HepG2 (cell line): ENCODE measurements around the gene GDAP1L1. TPM values are rescaled to one million over a fixed set of nuclear protein-coding genes. Genes with fewer than 3 reads are reported as not detected.
A peak's percentile ranks its signal among the peaks of the same experiment; 100 is the strongest.

ENCODE experiments used
- ATAC-seq: fragments of 200-7000 bp; cut with Tn5 transposase; 3 replicates; pipeline ENCODE4 v1.9.1; 2020; ENCODE audit warnings: mild to moderate bottlenecking, moderate library complexity
- BruUV-seq: library from RNA; stranded (reverse); fragments of 400-500 nt; replicated peaks from 2 replicates; lab custom pipeline; 2021; lab: Mats Ljungman, UMichigan
- CTCF ChIA-PET: fragments of 300-600 bp; formaldehyde crosslinking; extraction: SDS; loops from one replicate; lab custom pipeline; 2021; ENCODE audit warnings: low total read pairs, inconsistent platforms, low intra/inter-chr PET ratio; lab: Yijun Ruan, JAX
- POLR2A ChIA-PET: fragments of 350-600 bp; sonication (Branson Sonifier 250); formaldehyde crosslinking; loops from one replicate; lab custom pipeline; 2020; ENCODE audit warnings: antibody characterized with exemption, inconsistent platforms; lab: Yijun Ruan, JAX
- DNase-seq: peaks from one replicate; pipeline ENCODE4 v3.0.0-alpha.2; 2015; ENCODE audit warnings: low spot score
- FAIRE-seq: peaks from 3 replicates; lab custom pipeline; 2011; peaks lifted over from hg19 to GRCh38; lab: Jason Lieb, UNC
- H2AFZ ChIP-seq: one replicate; pipeline ENCODE4 v1.6.1; 2011; ENCODE audit warnings: low read length, inconsistent platforms
- H3K27ac ChIP-seq: fragments of 300-600 bp; 3 replicates; pipeline ENCODE4 v1.8.0; 2011; ENCODE audit warnings: mixed run types, mild to moderate bottlenecking, mixed read lengths, low read length, inconsistent platforms; ENCODE audit not compliant: insufficient read depth; ENCODE audit errors: extremely low read length
- H3K27me3 ChIP-seq, 2 experiments: fragments of 200-600 bp in 1 of 2; 2 replicates in 1 of 2; 3 replicates in 1 of 2; pipeline versions ENCODE4 v1.6.0 to v1.8.0; 2011; ENCODE audit warnings: low read length in 2 of 2, mild to moderate bottlenecking in 2 of 2, moderate library complexity in 2 of 2, inconsistent platforms in 1 of 2; ENCODE audit not compliant: insufficient read depth in 2 of 2, control insufficient read depth in 1 of 2
- H3K36me3 ChIP-seq, 2 experiments: fragments of 200-600 bp in 1 of 2; replicated peaks in 1 of 2; 2 replicates in 1 of 2; 3 replicates in 1 of 2; pipeline versions ENCODE4 v1.5.1 to v1.8.0; 2011; ENCODE audit warnings: low read length in 2 of 2, inconsistent platforms in 1 of 2; ENCODE audit not compliant: insufficient read depth in 2 of 2, control insufficient read depth in 1 of 2
- H3K4me1 ChIP-seq: 2 replicates; pipeline ENCODE4 v1.5.1; 2012; ENCODE audit warnings: low read length, inconsistent platforms; ENCODE audit not compliant: insufficient read depth
- H3K4me2 ChIP-seq: 2 replicates; pipeline ENCODE4 v1.6.0; 2011; ENCODE audit warnings: low read depth, low read length, inconsistent platforms
- H3K4me3 ChIP-seq, 3 experiments: fragments of 200-600 bp in 1 of 3; sonication (generic), shearing (Covaris generic) in 1 of 3; replicated peaks in 1 of 3; 2 replicates each; pipeline ENCODE4 v1.5.1; 2011 to 2016; ENCODE audit warnings: low read length in 3 of 3, inconsistent platforms in 2 of 3, low read depth in 2 of 3, mild to moderate bottlenecking in 2 of 3, control low read depth in 1 of 3, mixed read lengths in 1 of 3; ENCODE audit not compliant: insufficient read depth in 1 of 3
- H3K79me2 ChIP-seq: one replicate; pipeline ENCODE4 v1.6.1; 2011; ENCODE audit warnings: low read length, inconsistent platforms; ENCODE audit not compliant: insufficient read depth
- H3K9ac ChIP-seq: 2 replicates; pipeline ENCODE4 v1.6.0; 2011; ENCODE audit warnings: mild to moderate bottlenecking, low read depth, low read length, inconsistent platforms; ENCODE audit not compliant: insufficient read depth
- H3K9me3 ChIP-seq: 2 replicates; pipeline ENCODE4 v1.5.1; 2012; ENCODE audit warnings: mild to moderate bottlenecking, low read length
- H4K20me1 ChIP-seq: 2 replicates; pipeline ENCODE4 v1.6.0; 2011; ENCODE audit warnings: inconsistent platforms, mild to moderate bottlenecking, low read length, moderate library complexity; ENCODE audit not compliant: insufficient read depth
- GABPB1 ChIP-seq: IDR thresholded peaks from 2 replicates; pipeline ENCODE4 v1.6.1; 2016; ENCODE audit warnings: mild to moderate bottlenecking, missing genetic modification reagents, moderate library complexity, missing compliant biosample characterization
- GATAD2A ChIP-seq: IDR thresholded peaks from 2 replicates; pipeline ENCODE4 v1.6.1; 2016
- MAF1 ChIP-seq: sonication (generic); formaldehyde crosslinking; IDR thresholded peaks from 2 replicates; pipeline ENCODE4 v1.5.0; 2020; ENCODE audit warnings: missing genetic modification reagents, borderline replicate concordance
- NFIB ChIP-seq: sonication (generic); formaldehyde crosslinking; IDR thresholded peaks from 2 replicates; pipeline ENCODE4 v1.9.0; 2021; ENCODE audit warnings: missing genetic modification reagents, mild to moderate bottlenecking, borderline replicate concordance
- NONO ChIP-seq, 2 experiments: fragments of 450-650 bp in 1 of 2; sonication (generic) in 1 of 2; formaldehyde crosslinking in 1 of 2; IDR thresholded peaks in 1 of 2; conservative IDR thresholded peaks in 1 of 2; 2 replicates each; pipeline versions ENCODE4 v1.6.1 to v1.8.0; 2017 to 2022; ENCODE audit warnings: mild to moderate bottlenecking in 1 of 2, missing genetic modification reagents in 1 of 2, moderate library complexity in 1 of 2
- PPARG ChIP-seq: conservative IDR thresholded peaks from 2 replicates; pipeline ENCODE4 v1.6.1; 2016; ENCODE audit warnings: missing biosample characterization, missing genetic modification reagents
- PTBP1 ChIP-seq: fragments of 200-400 bp; formaldehyde crosslinking; IDR thresholded peaks from 2 replicates; pipeline ENCODE4 v1.6.1; 2018; ENCODE audit warnings: low read length, low read depth; ENCODE audit not compliant: poor library complexity, severe bottlenecking
- ZNF143 ChIP-seq: sonication (generic); formaldehyde crosslinking; IDR thresholded peaks from 2 replicates; pipeline ENCODE4 v1.4.0; 2020; ENCODE audit warnings: missing genetic modification reagents
- ZNF235 ChIP-seq: sonication (generic); formaldehyde crosslinking; IDR thresholded peaks from 2 replicates; pipeline ENCODE4 v1.8.1; 2023; ENCODE audit warnings: mild to moderate bottlenecking, missing genetic modification reagents, borderline replicate concordance
- ZNF432 ChIP-seq: sonication (generic); formaldehyde crosslinking; IDR thresholded peaks from 2 replicates; pipeline ENCODE4 v1.5.0; 2020; ENCODE audit warnings: missing genetic modification reagents, mild to moderate bottlenecking, borderline replicate concordance
- ZNF446 ChIP-seq: sonication (generic); formaldehyde crosslinking; IDR thresholded peaks from 2 replicates; pipeline ENCODE4 v1.5.0; 2020; ENCODE audit warnings: mild to moderate bottlenecking, missing genetic modification reagents
- ZNF451 ChIP-seq: sonication (generic); formaldehyde crosslinking; IDR thresholded peaks from 2 replicates; pipeline ENCODE4 v1.5.0; 2020; ENCODE audit warnings: mild to moderate bottlenecking, missing genetic modification reagents
- ZNF670 ChIP-seq: sonication (generic); formaldehyde crosslinking; IDR thresholded peaks from 2 replicates; pipeline ENCODE4 v1.8.0; 2022; ENCODE audit warnings: mild to moderate bottlenecking, missing genetic modification reagents, borderline replicate concordance
- ZNF672 ChIP-seq: sonication (generic); formaldehyde crosslinking; IDR thresholded peaks from 2 replicates; pipeline ENCODE4 v1.8.1; 2022; ENCODE audit warnings: missing genetic modification reagents
- ZNF724P ChIP-seq: sonication (generic); formaldehyde crosslinking; IDR thresholded peaks from 2 replicates; pipeline ENCODE4 v1.8.0; 2022; ENCODE audit warnings: missing genetic modification reagents, borderline replicate concordance
- ZNF780A ChIP-seq: sonication (generic); formaldehyde crosslinking; IDR thresholded peaks from 2 replicates; pipeline ENCODE4 v1.8.0; 2022; ENCODE audit warnings: mild to moderate bottlenecking, missing genetic modification reagents, moderate library complexity
- WGBS: methylation state at CpG from one replicate; pipeline ENCODE4 v1.1.6; 2017; ENCODE audit warnings: low lambda C conversion rate; 5-methylcytosine and 5-hydroxymethylcytosine counted together
- in situ Hi-C: cut with HindIII; loops from 2 replicates; pipeline ENCODE4 v1.10.0; 2017; ENCODE audit warnings: low pct_unique_long_range_greater_than_20kb; ENCODE audit not compliant: extremely low pct_ligation_motif_present
- intact Hi-C: fragments of 100-400 bp; cut with micrococcal nuclease; formaldehyde crosslinking; loops from one replicate; pipeline ENCODE4 v1.10.0; 2022; ENCODE audit not compliant: unreplicated experiment
- polyA plus RNA-seq, 8 experiments: library from polyadenylated mRNA; depleted of rRNA in 3 of 8; stranded (reverse) in 7 of 8; unstranded in 1 of 8; fragments of >200 nt; fragmentation: Illumina TruSeq in 4 of 8; extraction: Trizol in 4 of 8; gene quantifications; 2 replicates each; pipeline versions ENCODE4 v1.2.1 to v1.2.3, GENCODE V29; 2011 to 2016; ENCODE audit warnings: low read depth in 4 of 8, missing spikeins in 1 of 8, mixed read lengths in 1 of 8; ENCODE audit not compliant: insufficient read depth in 1 of 8
- total RNA-seq, 5 experiments: library from RNA; depleted of rRNA; stranded (reverse); fragments of >200 nt; fragmentation: Illumina TruSeq; extraction: Trizol; gene quantifications; 2 replicates each; pipeline ENCODE4 v1.2.3, GENCODE V29; 2016; ENCODE audit warnings: low read depth in 1 of 5
- TF ChIP-seq, protein P1 (sequence below): sonication (generic); formaldehyde crosslinking; IDR thresholded peaks from 2 replicates; pipeline ENCODE4 v1.5.0; 2020; ENCODE audit warnings: mild to moderate bottlenecking, missing genetic modification reagents, moderate library complexity
- TF ChIP-seq, protein P2 (sequence below): sonication (generic); formaldehyde crosslinking; IDR thresholded peaks from 2 replicates; pipeline ENCODE4 v1.4.0; 2020; ENCODE audit warnings: missing genetic modification reagents
- TF ChIP-seq, protein P3 (sequence below): IDR thresholded peaks from 2 replicates; pipeline ENCODE4 v1.6.1; 2016

GDAP1L1 gene
- total and polyA plus RNA-seq, 2 of the 13 experiments (the other 11 are each of a cell fraction or from before 2014, with no cell fraction given): 0.04 TPM; not detected in 1

DNA sequence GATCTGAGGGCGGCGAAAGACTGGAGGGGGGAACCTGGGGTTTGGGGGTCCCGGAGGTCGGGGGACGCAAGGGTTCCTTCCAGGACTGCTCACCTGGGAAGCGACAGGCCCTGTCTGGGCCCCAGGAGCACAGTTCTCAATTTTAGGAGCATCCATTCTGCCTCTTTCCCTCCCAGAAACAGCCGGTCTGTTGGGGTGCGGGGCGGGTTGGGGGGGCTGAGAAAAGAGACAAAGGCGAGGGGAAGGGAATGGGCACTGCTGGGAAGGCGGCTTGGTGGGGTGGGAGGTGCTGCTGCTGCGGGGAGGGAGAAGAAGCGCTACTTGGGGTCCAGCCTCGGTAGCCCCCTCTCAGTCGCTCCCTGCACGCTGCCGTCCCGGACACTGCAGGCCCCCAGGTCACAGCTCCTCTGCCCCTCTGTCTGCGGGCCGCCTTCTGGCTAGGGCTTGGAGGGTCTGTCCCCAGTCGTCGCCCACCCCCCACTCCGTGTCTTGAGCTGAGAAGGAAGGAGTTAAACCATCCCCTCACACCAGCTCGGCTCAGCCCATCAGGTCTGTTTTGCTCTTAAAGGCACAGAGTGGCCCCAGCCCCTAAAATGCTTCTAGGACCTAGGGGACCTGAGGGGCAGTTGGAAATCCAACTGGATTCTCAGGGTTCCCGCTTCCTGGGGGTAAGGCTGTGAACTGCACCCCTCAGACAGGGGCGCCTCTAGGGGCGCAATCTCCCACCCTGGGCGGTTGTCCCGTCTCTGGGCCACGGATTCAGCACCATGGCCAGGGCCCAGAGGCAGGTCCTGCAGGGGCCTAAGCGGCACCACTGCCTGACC is 690 bp downstream of the GDAP1L1 start:
- in situ Hi-C loops (no loop called here), intact Hi-C loops (loop anchor here (1.0 to 2.0 kb wide), 2 partner anchors 55 to 139 kb away; no protein-coding TSS in a partner anchor)
- H4K20me1 ChIP-seq: no peaks in the 10 kb centered on the region
- H3K4me3 ChIP-seq: no peak overlapping the region
- no peaks in the 10 kb centered on the region for H3K9me3 ChIP-seq
- no peaks in the 10 kb centered on the region; a peak in 2 of 5 replicates for H3K27me3 ChIP-seq
- ATAC-seq: peak; percentile 99
- H3K79me2 ChIP-seq: no peaks in the 10 kb centered on the region
- no peaks in the 10 kb centered on the region for H3K4me1 ChIP-seq
- CTCF ChIA-PET: interaction anchor here (0.9 to 1.7 kb wide), 3 partner anchors 30 to 139 kb away, joined by 4 to 12 read pairs (median 5); partner anchors contain the start of gene FITM2
- 33% methylated on average over 31 of the region's 31 CpGs for WGBS
- FAIRE-seq: peak; percentile 81
- H3K36me3 ChIP-seq: no peaks in the 10 kb centered on the region
- no peak overlapping the region for H3K27ac ChIP-seq
- no peak overlapping the region for H2AFZ ChIP-seq
- peak; percentile 80 for DNase-seq
- POLR2A ChIA-PET: no interaction called here
- H3K4me2 ChIP-seq: no peak overlapping the region
- BruUV-seq: no TSS peak
- no peak overlapping the region for H3K9ac ChIP-seq
- TF ChIP-seq, protein P1, sequence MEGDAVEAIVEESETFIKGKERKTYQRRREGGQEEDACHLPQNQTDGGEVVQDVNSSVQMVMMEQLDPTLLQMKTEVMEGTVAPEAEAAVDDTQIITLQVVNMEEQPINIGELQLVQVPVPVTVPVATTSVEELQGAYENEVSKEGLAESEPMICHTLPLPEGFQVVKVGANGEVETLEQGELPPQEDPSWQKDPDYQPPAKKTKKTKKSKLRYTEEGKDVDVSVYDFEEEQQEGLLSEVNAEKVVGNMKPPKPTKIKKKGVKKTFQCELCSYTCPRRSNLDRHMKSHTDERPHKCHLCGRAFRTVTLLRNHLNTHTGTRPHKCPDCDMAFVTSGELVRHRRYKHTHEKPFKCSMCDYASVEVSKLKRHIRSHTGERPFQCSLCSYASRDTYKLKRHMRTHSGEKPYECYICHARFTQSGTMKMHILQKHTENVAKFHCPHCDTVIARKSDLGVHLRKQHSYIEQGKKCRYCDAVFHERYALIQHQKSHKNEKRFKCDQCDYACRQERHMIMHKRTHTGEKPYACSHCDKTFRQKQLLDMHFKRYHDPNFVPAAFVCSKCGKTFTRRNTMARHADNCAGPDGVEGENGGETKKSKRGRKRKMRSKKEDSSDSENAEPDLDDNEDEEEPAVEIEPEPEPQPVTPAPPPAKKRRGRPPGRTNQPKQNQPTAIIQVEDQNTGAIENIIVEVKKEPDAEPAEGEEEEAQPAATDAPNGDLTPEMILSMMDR (CRISPR knock-in tag): peak; percentile 87
- TF ChIP-seq NONO (IDR thresholded peaks at IDR 0.05): no peak
- TF ChIP-seq NONO (CRISPR knock-in tag; conservative IDR thresholded peaks at IDR 0.05): no peak
- TF ChIP-seq, protein P2, sequence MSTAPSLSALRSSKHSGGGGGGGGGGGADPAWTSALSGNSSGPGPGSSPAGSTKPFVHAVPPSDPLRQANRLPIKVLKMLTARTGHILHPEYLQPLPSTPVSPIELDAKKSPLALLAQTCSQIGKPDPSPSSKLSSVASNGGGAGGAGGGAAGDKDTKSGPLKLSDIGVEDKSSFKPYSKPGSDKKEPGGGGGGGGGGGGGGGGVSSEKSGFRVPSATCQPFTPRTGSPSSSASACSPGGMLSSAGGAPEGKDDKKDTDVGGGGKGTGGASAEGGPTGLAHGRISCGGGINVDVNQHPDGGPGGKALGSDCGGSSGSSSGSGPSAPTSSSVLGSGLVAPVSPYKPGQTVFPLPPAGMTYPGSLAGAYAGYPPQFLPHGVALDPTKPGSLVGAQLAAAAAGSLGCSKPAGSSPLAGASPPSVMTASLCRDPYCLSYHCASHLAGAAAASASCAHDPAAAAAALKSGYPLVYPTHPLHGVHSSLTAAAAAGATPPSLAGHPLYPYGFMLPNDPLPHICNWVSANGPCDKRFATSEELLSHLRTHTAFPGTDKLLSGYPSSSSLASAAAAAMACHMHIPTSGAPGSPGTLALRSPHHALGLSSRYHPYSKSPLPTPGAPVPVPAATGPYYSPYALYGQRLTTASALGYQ: peak; percentile 93
- peak; percentile 96 for TF ChIP-seq ZNF780A (CRISPR knock-in tag)
- peak; percentile 83; the same call in 1 of the 2 replicates for TF ChIP-seq ZNF724P (CRISPR knock-in tag)
- TF ChIP-seq ZNF446 (CRISPR knock-in tag): peak; percentile 98
- peak; percentile 99 for TF ChIP-seq ZNF235 (CRISPR knock-in tag)
- TF ChIP-seq ZNF670: peak; percentile 56; the same call in 1 of the 2 replicates
- TF ChIP-seq, protein P3, sequence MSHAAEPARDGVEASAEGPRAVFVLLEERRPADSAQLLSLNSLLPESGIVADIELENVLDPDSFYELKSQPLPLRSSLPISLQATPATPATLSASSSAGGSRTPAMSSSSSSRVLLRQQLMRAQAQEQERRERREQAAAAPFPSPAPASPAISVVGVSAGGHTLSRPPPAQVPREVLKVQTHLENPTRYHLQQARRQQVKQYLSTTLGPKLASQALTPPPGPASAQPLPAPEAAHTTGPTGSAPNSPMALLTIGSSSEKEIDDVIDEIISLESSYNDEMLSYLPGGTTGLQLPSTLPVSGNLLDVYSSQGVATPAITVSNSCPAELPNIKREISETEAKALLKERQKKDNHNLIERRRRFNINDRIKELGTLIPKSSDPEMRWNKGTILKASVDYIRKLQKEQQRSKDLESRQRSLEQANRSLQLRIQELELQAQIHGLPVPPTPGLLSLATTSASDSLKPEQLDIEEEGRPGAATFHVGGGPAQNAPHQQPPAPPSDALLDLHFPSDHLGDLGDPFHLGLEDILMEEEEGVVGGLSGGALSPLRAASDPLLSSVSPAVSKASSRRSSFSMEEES (CRISPR knock-in tag): peak; percentile 95
- TF ChIP-seq GABPB1 (CRISPR knock-in tag): peak; percentile 62
- peak; percentile 63; the same call in 1 of the 2 replicates for TF ChIP-seq ZNF143 (CRISPR knock-in tag)
- TF ChIP-seq ZNF672 (CRISPR knock-in tag): no peak
- peak; percentile 87 for TF ChIP-seq GATAD2A (CRISPR knock-in tag)
- peak; percentile 98 for TF ChIP-seq MAF1 (CRISPR knock-in tag)
- no peak for TF ChIP-seq NFIB (CRISPR knock-in tag)
- no peak for TF ChIP-seq PTBP1
- peak; percentile 91 for TF ChIP-seq PPARG (CRISPR knock-in tag)
- TF ChIP-seq ZNF451 (CRISPR knock-in tag): peak; percentile 98
- 0 out of 2 replicates have a peak, but pooled peaks have one; percentile 38 for TF ChIP-seq ZNF432 (CRISPR knock-in tag)
